Fibroblast of the aortic adventitia (primary cell): ENCODE measurements around the gene PRKCB. TPM values are rescaled to one million over a fixed set of nuclear protein-coding genes. Genes with fewer than 3 reads are reported as not detected.

Experiments
- DNase-seq: peaks from one replicate; pipeline ENCODE4 v3.0.0-alpha.2; 2010; ENCODE audit warnings: low read depth
- H3K4me3 ChIP-seq: 2 replicates; pipeline ENCODE4 v1.5.1; 2011; ENCODE audit warnings: low read depth, mild to moderate bottlenecking, control low read depth, low read length, moderate library complexity
- total RNA-seq: library from RNA; depleted of rRNA; stranded (reverse); fragments of >200 nt; gene quantifications from 2 replicates; pipeline ENCODE4 v1.2.3, GENCODE V29; 2012; ENCODE audit warnings: low replicate concordance
- TF ChIP-seq, protein P1 (sequence below): IDR thresholded peaks from 2 replicates; pipeline ENCODE4 v1.5.1; 2011; ENCODE audit warnings: mild to moderate bottlenecking, low read length, control low read depth, inconsistent platforms; ENCODE audit not compliant: insufficient read depth

The PRKCB gene
- total RNA-seq, 1 donor = not detected

DNA sequence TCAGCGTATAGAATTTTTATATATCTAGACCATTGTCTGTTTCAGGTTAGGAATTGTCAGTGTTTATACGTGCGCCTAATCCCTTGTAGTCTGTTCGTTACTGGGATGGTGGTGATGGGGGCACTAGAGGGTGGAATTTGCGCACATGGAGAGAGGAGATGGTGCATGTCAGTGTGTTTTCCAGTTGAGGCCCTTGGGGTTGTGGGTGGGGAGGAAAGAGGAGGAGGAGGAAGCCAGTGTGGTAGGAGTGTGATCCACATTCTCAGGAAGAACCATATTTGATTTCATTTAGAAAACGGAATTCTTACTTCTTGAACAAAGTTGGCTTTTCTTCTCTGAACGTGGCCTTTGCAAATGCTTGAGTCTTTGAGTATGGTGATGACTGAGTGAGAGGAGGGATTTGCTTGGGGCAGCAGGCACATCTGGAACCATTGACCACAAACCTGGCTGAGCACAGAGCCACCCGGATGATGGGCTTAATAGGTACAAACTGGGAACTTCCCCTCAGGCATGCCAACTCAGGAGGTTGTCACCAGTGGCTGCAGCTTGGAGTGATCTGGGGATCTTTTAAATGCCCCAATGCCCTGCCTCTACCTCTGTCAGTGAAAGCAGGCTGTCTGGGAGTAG is 98.9 kb downstream of the PRKCB start:
- DNase-seq = no peak
- H3K4me3 ChIP-seq = no peak overlapping the region
- TF ChIP-seq, protein P1, sequence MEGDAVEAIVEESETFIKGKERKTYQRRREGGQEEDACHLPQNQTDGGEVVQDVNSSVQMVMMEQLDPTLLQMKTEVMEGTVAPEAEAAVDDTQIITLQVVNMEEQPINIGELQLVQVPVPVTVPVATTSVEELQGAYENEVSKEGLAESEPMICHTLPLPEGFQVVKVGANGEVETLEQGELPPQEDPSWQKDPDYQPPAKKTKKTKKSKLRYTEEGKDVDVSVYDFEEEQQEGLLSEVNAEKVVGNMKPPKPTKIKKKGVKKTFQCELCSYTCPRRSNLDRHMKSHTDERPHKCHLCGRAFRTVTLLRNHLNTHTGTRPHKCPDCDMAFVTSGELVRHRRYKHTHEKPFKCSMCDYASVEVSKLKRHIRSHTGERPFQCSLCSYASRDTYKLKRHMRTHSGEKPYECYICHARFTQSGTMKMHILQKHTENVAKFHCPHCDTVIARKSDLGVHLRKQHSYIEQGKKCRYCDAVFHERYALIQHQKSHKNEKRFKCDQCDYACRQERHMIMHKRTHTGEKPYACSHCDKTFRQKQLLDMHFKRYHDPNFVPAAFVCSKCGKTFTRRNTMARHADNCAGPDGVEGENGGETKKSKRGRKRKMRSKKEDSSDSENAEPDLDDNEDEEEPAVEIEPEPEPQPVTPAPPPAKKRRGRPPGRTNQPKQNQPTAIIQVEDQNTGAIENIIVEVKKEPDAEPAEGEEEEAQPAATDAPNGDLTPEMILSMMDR = no peak

DNA sequence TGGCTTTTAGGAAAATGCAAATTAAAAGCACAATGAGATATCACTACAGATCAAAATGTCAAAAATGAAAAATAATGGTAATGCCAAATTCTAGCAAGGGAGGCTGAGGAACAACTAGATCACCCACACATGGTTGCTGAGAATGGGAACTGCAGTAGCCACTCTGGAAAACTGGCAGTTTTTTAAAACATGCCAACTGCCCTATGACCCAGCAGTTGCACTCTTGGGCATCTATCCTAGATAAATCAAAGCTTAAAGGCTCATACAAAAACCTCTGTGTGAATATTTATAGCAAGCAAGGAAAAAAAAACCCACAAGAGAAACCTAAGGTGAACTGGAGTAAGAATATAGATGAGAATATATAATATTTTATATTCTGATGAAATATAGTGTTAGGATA is 104.3 kb downstream of the PRKCB start:
- no peak for DNase-seq
- TF ChIP-seq, protein P1 = no peak
- no peak overlapping the region for H3K4me3 ChIP-seq

DNA sequence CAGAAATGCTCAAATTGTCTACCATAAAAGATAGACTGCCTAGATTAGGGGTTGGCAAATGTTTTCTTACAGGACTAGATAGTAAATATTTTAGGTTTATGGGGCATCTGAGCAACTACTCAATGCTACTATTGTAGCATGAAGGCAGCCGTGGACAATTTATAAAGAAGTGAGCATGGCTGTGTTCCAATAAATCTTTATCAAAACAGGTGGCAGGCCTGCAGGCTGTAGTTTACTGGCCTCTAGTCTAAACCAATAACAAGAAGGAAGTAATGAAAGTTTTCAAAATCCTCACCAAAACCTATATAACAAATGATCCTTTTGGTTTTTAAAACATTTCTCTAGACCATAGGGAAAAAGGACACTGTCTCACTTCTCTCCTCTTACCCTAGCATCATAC is 105.2 kb downstream of the PRKCB start:
- TF ChIP-seq, protein P1 = no peak
- no peak overlapping the region for H3K4me3 ChIP-seq
- no peak for DNase-seq

DNA sequence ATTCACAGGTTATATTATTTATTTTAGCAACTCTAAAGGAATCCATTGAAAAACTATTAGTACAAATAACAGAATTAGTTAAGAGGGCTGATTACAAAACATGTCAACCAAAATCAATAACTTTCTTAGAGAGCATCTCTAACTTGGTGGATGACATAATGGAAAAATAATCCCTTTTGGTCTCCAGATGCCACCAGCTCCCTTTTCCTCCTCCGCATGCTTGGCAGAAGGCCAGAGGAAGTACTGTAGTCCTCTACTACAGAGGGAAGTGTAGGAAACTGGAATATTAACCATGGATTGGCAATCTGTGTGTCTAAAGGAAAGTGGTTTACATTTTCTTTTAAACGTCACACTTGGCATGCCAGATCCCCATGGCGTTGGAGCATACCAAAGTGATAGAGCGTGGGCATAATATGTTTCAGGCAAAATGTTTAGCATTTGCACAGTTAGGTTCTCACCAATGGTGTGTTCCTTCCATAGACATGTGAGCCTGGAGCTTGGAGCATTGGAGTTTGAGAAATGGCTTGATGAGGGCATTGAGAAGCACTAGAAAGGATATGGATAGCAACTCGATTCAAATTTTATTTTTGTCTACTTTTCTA is 106.3 kb downstream of the PRKCB start:
- TF ChIP-seq, protein P1 = no peak
- DNase-seq = no peak
- H3K4me3 ChIP-seq = no peak overlapping the region

DNA sequence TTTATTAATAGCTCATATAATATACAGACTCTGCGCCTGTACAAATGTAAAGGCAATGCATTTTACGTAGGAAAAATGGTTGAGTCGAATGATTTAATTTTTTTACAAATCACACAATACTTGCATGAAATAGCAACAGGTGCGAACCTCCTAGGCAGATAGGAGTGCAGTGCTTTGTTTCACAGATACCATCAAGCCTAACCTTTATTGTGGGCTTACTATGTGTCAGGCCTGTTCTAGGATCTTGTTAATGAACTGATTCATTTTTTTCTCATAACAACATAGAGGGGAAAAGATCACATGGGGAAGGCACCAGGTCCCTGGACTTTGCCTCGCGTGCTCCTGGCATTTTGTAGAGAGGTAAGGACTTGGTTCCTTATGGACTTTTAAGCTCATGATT is 107.8 kb downstream of the PRKCB start:
- H3K4me3 ChIP-seq = no peak overlapping the region
- no peak for DNase-seq
- TF ChIP-seq, protein P1 = no peak

DNA sequence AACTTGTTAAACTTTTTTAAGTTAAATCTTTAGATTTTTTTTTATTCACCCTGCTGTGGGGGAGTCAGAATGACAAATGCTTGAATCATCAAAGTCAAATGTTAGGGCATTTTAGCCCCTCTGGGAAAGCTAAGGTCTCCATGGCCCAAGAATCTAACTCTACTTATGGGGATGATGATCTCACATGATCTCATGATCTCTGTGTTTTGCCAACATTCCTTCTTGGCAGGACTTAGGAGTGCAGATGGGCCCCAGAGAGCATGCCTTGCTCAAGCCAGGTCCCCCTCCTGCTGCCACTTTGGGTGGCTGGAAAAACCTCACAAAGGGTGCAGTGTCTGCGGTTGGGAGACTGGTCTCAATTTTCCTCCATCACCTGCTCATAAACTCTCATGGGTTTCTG is 108.6 kb downstream of the PRKCB start:
- no peak for DNase-seq
- no peak overlapping the region for H3K4me3 ChIP-seq
- TF ChIP-seq, protein P1 = no peak

DNA sequence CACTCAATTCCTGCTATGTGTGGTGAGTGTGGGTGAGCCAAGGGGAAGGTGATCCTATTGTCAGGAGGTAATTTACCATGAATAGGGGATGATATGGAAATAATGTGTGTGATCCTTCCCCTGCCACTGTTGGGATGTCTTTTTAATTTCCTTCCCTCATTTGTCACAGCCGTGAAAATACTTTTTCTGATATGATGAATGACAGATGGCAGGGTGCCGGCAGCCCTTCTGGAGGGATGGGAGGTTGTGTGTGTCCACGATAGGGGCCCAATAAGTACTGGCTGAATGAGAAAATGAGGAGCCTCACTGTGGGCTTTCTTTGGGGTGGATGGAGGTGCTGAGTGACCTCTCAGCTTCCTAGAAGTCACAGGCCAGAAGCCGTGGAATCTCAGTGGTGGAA is 109.5 kb downstream of the PRKCB start:
- H3K4me3 ChIP-seq = no peak overlapping the region
- TF ChIP-seq, protein P1 = no peak
- DNase-seq = no peak
